Neural crest cell (in vitro differentiated cells): ENCODE measurements around the gene PCDH19. TPM values are rescaled to one million over a fixed set of nuclear protein-coding genes. Genes with fewer than 3 reads are reported as not detected.
A peak's percentile ranks its signal among the peaks of the same experiment; 100 is the strongest.

Source experiments
- DNase-seq: peaks from one replicate; pipeline ENCODE4 v3.0.0; 2021; ENCODE audit warnings: low read depth, mixed read lengths, low spot score
- H3K27ac Mint-ChIP-seq: one replicate; pipeline ENCODE4 v1.8.0; 2021; ENCODE audit warnings: mild to moderate bottlenecking, mixed read lengths; ENCODE audit not compliant: unreplicated experiment
- H3K27me3 Mint-ChIP-seq: 2 replicates; pipeline ENCODE4 v1.8.0; 2021; ENCODE audit warnings: low read depth, mild to moderate bottlenecking, mixed read lengths
- H3K36me3 Mint-ChIP-seq: 2 replicates; pipeline ENCODE4 v1.8.0; 2021; ENCODE audit warnings: low read depth, mild to moderate bottlenecking, mixed read lengths
- H3K4me1 Mint-ChIP-seq: 2 replicates; pipeline ENCODE4 v1.8.0; 2021; ENCODE audit warnings: mixed read lengths
- H3K4me3 Mint-ChIP-seq: one replicate; pipeline ENCODE4 v1.8.0; 2021; ENCODE audit warnings: mild to moderate bottlenecking, mixed read lengths
- H3K9me3 Mint-ChIP-seq: 2 replicates; pipeline ENCODE4 v1.8.0; 2021; ENCODE audit warnings: mixed read lengths
- CTCF ChIP-seq: fragments of 200-600 bp; sonication (generic); conservative IDR thresholded peaks from 2 replicates; pipeline ENCODE4 v1.5.0; 2021; ENCODE audit warnings: antibody characterized with exemption, mild to moderate bottlenecking
- total RNA-seq: library from RNA; stranded (reverse); gene quantifications from 2 replicates; pipeline ENCODE4 v1.2.1, GENCODE V29; 2021

PCDH19 gene
- total RNA-seq, 1 donor from 2014 or later, result 30.2 TPM

- Mint-ChIP-seq H3K27me3 (no peaks in the 10 kb centered on the region), H3K36me3 (peaks cover 3% of the 10 kb centered on the region), H3K4me1 (no peaks in the 10 kb centered on the region), H3K27ac (peak overlapping the region; percentile 32), H3K9me3 (peaks cover 10% of the 10 kb centered on the region), H3K4me3 (no peak overlapping the region)
- DNase-seq, result no peak
- no peak for TF ChIP-seq CTCF
Observed at GRCh38 chrX:100244681-100245080, 165.4 kb downstream of the PCDH19 start.

Other genes with a start within 250 kb of the PCDH19 start
- gene TNMD, start 174.7 kb upstream of the PCDH19 start, total RNA-seq, result not detected in 2 replicates
- gene TSPAN6, start 226.5 kb upstream of the PCDH19 start, total RNA-seq, result 69.7 and 71.4 TPM in 2 replicates
- 0.30 and 0.35 TPM in 2 replicates for gene SRPX2, start 233.9 kb upstream of the PCDH19 start, total RNA-seq